DLD1 (cell line): ENCODE results near the gene COL6A5.

Experiments used
- in situ Hi-C: cut with HindIII; loops from 2 replicates; pipeline ENCODE4 v1.10.0; 2017; ENCODE audit warnings: low sequenced_read_pairs

The COL6A5 gene

DNA sequence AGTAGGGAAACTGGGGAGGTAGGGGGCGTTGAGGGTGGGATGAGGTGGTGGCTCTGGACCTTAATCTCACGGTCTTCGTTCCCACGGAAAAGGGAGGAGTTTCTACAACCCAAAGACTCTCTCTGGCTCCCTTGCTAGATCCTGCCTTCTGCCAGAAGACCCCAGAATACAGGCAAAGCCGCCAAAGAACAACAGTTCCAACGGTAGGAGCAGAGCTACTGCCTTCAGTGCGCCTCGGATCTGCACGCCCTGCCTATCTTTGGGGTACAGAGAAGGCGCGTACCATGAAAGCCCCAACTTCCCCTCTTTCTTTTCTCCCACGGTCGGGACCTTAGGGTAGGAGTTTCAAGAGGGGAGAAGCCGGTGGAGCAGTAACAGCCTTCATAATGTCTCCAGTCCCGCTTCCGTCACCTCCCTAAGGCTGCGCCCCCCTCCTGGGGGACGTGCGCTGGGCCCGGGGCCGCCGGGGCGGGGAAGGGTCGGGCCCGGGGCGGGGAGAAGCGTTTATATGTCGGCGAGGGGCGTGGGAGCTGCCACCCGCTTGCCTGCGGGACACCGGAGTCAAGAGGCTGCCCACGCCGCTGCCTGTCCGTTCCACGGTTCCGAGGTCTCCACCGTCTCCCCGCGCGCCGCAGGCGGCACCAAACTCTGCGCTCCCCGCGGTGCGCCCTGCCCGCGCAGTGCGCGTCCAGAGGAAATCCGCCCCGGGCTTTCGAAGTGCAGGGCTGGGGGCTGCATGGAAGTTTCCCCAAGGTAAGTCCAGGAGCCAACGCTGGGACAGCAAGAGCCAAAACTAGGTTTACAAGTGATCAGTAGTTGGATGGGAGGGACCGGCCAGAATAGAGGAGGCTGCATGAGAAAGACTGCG, 171.4 kb downstream of the COL6A5 start, which contains the start of gene COL6A6:
COL6A6 (plus strand) TSS at position 533 of the 868 bp plus-strand sequence. CDS start 43,188 bp downstream, outside the sequence.
- in situ Hi-C loops: no loop called here

DNA sequence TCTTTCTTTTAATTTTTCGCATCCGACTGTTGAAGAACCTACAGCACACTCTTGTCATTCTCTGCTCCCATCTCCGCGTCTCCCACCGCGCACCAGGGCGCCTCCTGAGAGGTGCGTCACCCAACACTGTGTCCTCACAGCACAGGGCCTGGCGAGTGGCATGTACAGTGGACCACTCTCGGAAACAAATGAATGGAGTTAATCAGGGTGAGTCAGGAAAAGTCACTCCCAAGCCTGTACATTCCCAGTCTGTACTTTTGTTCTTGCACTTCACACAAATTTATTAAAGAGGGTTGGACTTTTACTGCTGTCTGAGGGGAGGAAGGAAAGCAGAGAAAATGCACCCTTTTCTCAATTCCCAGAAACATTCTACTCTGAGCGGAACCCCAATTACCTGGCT, 172.1 kb downstream of the COL6A5 start:
- in situ Hi-C loops: no loop called here

DNA sequence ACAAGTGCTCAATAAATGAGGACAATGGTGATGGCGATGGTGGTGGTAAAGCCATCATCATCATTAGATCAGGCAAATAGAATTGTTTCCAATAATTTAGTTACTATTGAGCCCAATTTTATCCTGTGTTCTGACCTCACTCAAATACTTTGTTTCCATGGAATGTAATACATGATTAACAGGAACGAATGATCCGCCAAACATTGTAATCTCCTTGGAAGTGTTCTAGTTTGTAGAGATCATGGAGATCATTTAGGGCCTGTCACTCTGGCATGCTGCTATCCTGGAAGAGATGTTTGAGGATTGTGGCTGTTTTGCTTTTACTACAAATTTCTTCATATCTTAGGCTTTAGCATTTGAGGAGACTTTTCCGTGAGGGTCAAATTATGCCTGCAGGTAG, 174.3 kb downstream of the COL6A5 start:
- in situ Hi-C loops: no loop called here

GRCh38 chr3:130522399-130522798, 176.9 kb downstream of the COL6A5 start:
- in situ Hi-C loops: no loop called here

DNA sequence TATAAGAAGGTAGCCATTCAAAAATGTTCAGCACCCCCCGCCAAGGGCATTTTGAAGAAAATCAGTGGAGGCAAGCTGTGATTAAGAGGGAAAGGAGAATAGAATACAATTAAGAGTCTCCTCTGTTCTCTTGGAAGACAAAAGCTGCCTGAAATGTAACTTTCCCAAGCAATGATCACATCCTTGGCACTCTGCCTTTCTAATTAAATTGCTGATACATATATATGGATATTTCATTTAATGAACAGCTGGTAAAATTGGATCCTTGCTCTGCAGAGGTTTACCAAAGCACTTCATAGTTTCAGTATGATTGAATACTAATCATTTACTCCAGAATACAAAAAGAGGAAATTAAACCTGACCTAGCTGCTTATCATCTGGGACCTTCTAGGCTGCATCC, 182.0 kb downstream of the COL6A5 start:
- in situ Hi-C loops: no loop called here

GRCh38 chr3:130528120-130528519, 182.6 kb downstream of the COL6A5 start:
- in situ Hi-C loops: no loop called here

DNA sequence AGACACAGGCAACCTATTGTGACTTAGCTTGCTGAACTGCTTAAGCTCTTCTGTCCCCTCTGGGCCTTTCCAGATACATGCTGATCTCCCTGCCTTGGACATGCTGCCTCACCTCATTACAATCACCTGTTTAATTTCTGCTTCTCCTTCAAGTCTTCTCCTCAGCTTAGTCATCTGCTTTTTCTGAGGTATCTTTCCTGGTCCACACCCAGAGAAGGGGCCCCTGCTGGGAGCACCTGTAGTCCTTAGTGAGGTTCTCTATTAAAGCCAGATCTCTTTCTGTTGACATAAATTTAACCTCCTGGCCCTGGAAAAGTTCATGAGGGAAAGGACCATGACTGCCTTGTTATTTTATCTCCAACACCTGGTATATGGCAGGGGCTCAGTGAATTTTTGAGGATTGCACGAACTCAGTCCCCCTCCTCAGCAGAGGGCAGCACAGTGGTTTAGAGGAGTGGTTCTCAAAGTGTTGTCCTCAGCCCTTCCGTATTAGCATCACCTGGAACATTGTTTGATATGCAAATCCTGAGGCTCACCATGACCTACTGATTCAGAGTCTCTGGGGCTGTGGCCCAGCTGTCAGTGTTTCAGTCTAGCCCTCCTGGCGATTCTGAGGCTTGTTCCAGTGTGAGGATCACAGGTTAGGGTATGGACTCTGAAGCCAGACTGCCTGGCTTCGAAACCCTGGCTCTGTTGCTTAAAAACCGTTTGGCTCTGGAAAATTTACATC, 184.2 kb downstream of the COL6A5 start:
- in situ Hi-C loops: no loop called here

DNA sequence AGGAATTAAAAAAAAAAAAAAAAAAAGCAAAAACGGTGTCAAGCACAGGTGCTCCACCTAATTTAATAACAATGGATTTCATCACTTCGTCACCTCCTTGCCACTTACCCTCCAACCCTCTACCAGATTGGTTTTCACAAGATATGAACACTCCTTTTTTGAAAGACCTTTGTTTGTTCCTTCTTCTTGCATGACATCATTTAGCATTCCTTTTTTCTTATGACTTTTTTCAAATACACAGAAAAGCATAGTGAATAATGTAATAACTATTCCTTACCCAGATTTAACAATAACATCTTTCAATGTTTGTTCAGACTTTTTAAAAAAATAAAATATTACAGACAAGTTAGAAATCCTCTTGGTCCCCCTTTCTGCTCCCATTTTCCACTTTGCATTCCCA, 187.8 kb downstream of the COL6A5 start:
- in situ Hi-C loops: no loop called here
